NB4 (cell line): ENCODE results near the gene GRK6.

Source experiments
- MYC ChIP-seq: IDR thresholded peaks from 2 replicates; pipeline ENCODE4 v1.6.1; 2011; ENCODE audit warnings: low read depth, low read length
- POLR2A ChIP-seq: IDR thresholded peaks from 2 replicates; pipeline ENCODE4 v1.6.1; 2011; ENCODE audit warnings: mild to moderate bottlenecking; ENCODE audit not compliant: insufficient read length; ENCODE audit errors: extremely low read depth
- TF ChIP-seq, protein P1 (sequence below): IDR thresholded peaks from one replicate; pipeline ENCODE4 v1.5.1; 2012; ENCODE audit warnings: low read depth, low read length
- TF ChIP-seq, protein P2 (sequence below): IDR thresholded peaks from 2 replicates; pipeline ENCODE4 v1.6.1; 2011; ENCODE audit warnings: low read depth, low read length

DNA sequence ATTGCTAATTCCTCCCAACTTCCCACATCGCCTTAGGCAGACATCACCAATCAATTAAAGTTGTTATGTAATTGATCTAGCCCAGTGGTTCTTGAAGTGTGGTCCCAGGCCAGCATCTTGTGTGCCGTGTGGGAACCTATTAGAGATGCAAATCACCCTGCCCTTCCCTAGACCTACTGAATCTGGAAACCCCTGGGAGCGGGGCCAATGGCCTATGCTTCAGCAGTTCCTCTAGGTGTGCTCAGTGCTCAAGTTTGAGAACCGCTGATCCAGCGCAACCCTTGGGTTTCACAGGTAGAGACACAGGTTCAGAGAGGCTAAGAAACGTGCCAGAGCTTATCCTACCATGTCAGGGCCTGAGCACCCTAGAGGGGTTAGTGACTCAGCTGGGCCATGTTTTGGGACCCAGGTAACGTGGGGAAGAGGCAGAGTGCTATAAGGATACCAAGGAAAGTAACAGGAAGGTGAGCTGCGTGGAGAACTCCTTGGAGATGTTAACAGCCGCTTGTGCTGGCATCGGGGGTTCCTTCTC is 37.9 kb upstream of the GRK6 start:
- TF ChIP-seq, protein P1, sequence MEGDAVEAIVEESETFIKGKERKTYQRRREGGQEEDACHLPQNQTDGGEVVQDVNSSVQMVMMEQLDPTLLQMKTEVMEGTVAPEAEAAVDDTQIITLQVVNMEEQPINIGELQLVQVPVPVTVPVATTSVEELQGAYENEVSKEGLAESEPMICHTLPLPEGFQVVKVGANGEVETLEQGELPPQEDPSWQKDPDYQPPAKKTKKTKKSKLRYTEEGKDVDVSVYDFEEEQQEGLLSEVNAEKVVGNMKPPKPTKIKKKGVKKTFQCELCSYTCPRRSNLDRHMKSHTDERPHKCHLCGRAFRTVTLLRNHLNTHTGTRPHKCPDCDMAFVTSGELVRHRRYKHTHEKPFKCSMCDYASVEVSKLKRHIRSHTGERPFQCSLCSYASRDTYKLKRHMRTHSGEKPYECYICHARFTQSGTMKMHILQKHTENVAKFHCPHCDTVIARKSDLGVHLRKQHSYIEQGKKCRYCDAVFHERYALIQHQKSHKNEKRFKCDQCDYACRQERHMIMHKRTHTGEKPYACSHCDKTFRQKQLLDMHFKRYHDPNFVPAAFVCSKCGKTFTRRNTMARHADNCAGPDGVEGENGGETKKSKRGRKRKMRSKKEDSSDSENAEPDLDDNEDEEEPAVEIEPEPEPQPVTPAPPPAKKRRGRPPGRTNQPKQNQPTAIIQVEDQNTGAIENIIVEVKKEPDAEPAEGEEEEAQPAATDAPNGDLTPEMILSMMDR = no peak
- TF ChIP-seq, protein P2, sequence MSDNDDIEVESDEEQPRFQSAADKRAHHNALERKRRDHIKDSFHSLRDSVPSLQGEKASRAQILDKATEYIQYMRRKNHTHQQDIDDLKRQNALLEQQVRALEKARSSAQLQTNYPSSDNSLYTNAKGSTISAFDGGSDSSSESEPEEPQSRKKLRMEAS = no peak
- TF ChIP-seq POLR2A (no peak), MYC (no peak)
